Measurements from ENCODE around the gene CRY2.
"Not testable (repeated sequence)": the region's sequence is repeated elsewhere in the genome, so short reads cannot be mapped to it uniquely, and the experiment has no call there.

Gene CRY2

DNA sequence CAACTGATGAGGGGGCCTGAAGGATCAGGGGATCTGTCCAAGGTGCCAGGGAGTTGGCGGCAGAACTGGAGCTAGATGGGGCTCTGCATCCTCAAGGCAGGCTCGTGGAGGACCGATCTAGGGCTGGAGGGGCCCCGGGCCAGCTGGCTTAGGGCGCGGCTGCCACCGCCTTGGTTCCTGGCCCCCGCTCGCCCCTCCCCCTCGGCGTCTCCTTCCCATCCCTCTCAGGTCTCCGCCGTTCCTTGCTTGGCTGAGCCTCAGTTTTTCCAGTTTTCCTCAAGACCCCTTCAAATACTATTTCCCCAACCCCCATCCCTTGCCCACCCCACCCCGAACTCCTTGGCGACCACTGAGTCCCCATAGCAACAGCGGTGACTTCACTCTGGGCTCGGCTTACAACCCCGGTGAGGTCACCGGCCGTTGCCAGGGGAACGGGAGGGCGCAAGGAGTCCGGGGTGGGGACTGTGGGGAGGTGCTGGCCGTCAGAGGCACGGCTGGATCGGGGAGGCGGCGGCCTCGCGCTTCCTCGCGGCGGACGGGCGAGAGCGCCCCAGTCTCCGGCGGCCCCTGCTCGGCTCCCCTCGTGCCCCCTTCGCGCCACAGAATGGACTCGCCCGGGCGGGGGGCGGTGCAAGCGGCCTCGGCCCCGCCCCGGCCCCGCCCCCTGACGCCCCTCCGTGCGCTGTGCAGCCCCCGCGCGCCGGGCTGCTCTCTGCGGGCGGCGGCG, 52.3 kb downstream of the CRY2 start:
- peak; percentile 22 to 65 (median 32) for DNase-seq (ENCODE audit: low read depth in 3 of 3)

- DNase-seq (ENCODE audit: low read depth in 3 of 3): not testable (repeated sequence)
These were observed 53.0 kb downstream of the CRY2 start for GRCh38 chr11:45900175-45900800.

GRCh38 chr11:45900916-45901617, 53.8 kb downstream of the CRY2 start:
- DNase-seq (ENCODE audit: low read depth in 3 of 3): no peak

- no peak for DNase-seq (ENCODE audit: low read depth in 3 of 3)
These were observed 54.4 kb downstream of the CRY2 start for GRCh38 chr11:45901626-45902025.

GRCh38 chr11:45902452-45903380, 55.4 kb downstream of the CRY2 start:
- DNase-seq (ENCODE audit: low read depth in 3 of 3): no peak

- no peak for DNase-seq (ENCODE audit: low read depth in 3 of 3)
These were observed 57.1 kb downstream of the CRY2 start for GRCh38 chr11:45904309-45904915.

DNA sequence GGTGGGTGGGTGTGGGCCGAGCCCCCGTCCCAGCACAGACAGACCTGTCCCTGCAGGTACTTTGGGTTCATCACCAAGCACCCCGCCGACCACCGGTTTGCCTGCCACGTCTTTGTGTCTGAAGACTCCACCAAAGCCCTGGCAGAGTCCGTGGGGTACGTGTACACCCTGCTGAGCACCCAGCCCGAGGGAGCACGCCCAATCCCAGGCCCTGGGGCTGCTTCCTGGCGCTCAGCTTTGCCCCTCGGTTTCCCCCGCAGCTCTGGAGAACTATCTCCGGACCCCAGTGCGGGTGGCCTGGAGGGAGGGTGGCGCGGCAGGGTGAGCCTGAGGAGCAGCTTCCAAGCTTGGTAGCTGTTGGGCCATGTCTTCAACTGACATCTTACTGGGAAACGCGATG, 57.8 kb downstream of the CRY2 start:
- no peak for DNase-seq (ENCODE audit: low read depth in 3 of 3)

DNA sequence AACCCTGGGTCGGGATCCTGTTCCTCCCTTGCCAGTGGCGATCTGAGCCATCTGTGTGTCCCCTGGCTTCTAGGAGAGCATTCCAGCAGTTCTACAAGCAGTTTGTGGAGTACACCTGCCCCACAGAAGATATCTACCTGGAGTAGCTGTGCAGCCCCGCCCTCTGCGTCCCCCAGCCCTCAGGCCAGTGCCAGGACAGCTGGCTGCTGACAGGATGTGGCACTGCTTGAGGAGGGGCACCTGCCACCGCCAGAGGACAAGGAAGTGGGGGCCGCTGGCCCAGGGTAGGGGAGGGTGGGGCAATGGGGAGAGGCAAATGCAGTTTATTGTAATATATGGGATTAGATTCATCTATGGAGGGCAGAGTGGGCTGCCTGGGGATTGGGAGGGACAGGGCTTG, 58.3 kb downstream of the CRY2 start:
- DNase-seq (ENCODE audit: low read depth in 3 of 3): not testable (repeated sequence)

DNA sequence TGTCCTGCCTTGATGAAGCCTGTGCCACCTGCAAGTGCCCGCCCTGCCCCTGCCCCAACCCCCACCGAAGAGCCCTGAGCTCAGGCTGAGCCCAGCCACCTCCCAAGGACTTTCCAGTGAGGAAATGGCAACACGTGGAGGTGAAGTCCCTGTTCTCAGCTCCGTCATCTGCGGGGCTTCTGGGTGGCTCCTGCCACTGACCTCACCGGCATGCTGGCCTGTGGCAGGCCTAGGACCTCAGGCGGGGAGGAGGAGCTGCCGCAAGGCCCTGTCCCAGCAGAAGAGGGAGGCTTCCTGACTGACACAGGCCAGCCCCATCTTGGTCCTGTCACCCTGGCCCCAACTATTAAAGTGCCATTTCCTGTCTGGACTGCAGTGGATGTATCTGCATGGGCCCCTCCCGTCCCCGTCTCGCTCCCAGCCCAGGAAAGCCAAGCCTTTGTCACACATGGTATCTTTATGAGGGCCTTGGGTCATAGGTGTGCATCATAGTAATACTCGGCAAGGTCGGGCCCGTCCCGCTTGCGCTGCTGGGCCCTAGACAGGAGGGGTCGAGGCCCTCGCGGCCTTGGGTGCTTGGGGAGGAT, 58.9 kb downstream of the CRY2 start:
- DNase-seq (ENCODE audit: low read depth in 3 of 3): no peak

DNA sequence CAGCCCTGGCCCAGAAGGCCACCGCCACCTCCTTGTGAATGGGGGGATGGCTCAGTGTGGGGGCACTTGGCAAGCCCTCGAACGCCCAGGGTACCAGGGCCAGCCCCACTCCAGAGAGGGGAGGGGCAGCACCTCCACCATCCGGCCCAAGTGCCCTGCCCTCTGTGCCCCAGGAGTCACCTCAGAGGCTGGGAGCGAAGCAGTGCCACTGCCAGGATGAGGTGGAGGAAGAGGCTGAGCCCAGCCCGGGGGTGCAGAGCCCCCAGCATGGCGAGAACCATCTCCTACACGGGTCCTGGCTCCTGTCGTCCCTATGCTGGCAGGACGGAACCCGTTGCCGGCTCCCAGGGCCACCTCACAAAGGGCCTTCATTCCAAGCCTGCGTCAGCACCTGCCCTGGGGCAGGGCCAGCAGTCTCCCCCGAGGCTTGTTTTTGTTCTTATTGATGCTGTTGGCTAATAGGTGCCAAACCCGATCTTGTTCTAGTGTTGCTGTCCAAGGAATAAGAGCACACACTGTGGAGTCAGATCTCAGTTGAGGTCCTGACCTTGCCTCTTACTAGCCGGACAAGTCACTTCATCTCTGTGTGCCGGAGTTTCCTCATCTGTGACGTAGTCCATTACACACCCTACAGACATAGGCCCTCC, 59.8 kb downstream of the CRY2 start, which contains the start of gene FREY1:
FREY1 (minus strand) TSS at position 307 of the 647 bp plus-strand sequence; CDS start at position 281, 26 bp downstream.
- DNase-seq (ENCODE audit: low read depth in 3 of 3): no peak

DNA sequence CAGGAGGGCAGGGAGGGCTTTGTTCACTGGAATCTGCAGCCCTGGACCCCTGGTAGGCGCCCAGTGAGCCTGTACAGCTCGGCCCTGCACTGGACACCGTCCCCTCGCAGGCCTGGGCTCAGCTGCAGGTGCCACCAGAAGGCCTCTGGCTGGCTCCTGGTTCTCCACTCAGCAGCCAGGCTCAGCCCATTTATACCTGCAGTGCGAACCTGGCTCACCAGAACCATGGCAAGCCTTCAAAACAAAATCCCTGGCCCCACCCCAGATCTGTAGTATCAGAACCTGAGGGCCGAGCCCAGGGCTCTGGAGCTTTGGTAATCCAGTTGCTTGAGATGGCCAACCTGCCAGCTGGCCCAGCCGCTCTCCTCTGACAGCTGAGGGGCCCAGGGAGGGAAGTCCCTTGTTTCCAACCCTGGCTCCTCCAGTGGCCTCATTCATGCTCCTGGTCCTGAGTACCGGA, 60.7 kb downstream of the CRY2 start:
- no peak for DNase-seq (ENCODE audit: low read depth in 3 of 3)

GRCh38 chr11:45909594-45910475, 62.6 kb downstream of the CRY2 start:
- no peak for DNase-seq (ENCODE audit: low read depth in 3 of 3)

GRCh38 chr11:45910623-45911022, 63.3 kb downstream of the CRY2 start:
- no peak for DNase-seq (ENCODE audit: low read depth in 3 of 3)

DNA sequence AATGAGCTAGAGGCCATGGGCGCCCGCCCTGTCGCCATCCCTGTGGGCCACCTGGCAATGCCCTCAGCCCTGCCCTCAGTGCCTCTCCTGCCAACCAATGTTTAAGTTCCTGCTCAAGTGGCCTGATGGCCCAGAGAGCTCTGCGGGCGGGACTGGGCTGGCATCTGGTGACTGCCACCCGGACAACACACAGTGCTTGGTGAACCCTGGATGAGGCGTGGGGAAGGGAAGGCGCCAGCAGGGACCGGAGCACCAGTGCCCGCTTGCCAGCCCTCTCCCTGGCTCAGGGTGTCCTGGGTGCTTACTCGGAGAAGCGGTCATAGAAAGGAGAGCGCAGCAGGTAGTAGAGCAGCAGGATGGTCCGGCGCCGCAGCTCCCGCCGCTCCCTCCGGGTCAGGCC, 66.2 kb downstream of the CRY2 start:
- DNase-seq (ENCODE audit: low read depth in 3 of 3): no peak

- no peak for DNase-seq (ENCODE audit: low read depth in 3 of 3)
These were observed 66.8 kb downstream of the CRY2 start for GRCh38 chr11:45913942-45914635.

DNA sequence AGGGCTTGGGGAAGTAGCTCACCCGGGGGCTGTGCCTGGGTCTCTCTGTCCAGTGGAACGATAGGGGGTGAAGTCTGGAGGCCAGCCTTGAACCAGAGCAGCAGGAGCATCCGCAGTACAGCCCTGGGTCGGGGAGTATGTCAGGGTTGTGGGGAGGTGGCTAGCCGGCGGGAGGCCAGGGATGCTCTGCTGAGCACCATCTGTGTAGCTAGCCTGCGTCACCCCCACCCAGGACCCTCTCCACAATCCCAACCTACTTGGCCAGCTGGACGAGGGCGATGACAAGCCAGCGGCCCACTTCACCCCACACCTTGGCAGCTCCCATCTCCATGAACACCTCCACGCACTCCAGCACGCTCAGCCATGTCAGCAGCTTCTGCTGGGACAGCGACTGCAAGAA, 68.2 kb downstream of the CRY2 start:
- DNase-seq (ENCODE audit: low read depth in 3 of 3): no peak

DNA sequence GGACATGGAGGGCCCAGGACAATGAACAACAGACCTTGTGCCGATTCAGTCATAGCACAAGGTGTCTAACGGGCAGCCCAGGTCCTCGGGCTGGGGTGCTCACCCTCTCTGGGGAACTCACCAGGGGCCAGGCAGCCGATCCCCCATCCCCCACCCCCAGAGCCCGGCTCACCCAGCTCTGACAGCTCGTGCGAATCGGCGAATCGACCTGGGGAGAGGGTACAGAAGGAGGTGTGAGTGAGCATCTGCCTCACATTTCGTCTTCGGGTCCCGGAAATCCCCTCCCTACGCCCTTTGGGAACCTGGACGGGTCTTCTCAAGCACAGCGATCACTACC, 70.0 kb downstream of the CRY2 start:
- DNase-seq (ENCODE audit: low read depth in 3 of 3): no peak

GRCh38 chr11:45917623-45918330, 70.5 kb downstream of the CRY2 start, which contains the start of gene PEX16:
PEX16 (minus strand) TSS chr11:45917877; CDS start chr11:45917811, 66 bp downstream.
- peak; percentile 82 to 94 (median 91) for DNase-seq (ENCODE audit: low read depth in 3 of 3)

Data from stimulated activated CD4-positive, alpha-beta T cell treated with anti-CD3 and anti-CD28 coated beads, TNF-alpha, amount 100 ng/mL, for 48 hours (primary cell).